ENCODE data around the gene HMGB3.
"Not testable (repeated sequence)": the region's sequence is repeated elsewhere in the genome, so short reads cannot be mapped to it uniquely, and the experiment has no call there.

The HMGB3 gene

DNA sequence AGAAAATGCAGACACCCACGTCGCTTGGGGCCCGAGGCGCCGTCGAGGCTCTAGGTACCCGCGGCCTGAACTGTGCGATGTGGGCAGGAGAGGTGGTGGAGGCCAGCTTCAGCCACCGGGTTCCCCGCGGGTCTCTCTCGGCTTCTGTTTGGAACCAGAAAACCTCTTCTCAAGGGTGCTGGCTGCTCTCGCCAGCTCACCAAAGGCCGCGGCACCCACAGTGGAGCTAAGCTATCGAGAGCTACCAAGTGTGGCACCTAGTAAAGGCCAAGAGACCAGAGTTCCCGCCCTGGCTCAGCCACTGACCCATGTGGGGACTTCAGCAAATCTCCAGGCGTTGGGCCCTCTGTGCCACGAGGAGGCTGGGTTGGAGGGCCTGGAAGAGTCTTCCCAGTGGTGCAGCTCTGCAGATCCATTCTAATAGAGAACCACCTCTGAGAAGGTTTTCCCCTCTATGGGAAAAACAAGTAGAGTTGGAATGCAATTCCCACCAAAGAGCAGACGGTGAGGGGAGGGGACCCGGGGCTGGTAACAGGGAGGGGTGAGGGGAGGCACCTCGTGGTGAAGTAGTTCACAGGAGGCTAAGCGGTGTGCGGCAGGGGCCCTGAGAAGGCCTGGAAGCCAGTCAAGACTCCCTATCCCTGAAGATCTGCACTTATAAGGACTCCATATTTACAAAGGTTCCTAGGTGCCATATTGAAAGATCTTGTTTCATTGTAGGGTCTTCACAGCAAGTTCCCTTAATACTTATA lies 5.5 kb upstream of the HMGB3 start:
- no peak for DNase-seq (ENCODE audit: low read depth in 2 of 2)

GRCh38 chrX:150980186-150980585 lies 2.9 kb upstream of the HMGB3 start:
- DNase-seq (ENCODE audit: low read depth in 2 of 2), result no peak

DNA sequence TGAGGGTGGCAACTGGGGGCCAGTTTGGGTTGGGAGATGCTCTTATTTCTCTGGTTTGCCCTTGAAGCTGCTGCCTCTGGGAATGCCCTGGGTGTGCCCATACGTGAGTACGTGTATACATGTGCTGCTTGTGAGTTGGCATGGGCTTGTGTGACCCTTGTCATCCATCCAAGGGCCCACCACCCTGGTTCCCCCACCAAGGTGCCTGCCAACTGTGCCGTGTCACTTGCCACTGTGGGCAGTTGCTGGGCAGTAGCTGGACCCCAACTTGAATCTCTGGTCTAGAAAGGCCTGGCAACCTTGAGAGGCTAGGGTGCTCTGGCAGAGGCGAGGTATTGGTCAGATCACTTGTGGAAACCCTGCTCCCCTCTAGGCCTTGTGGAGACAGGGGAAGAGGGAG lies 2.4 kb upstream of the HMGB3 start:
- DNase-seq (ENCODE audit: low read depth in 2 of 2), result no peak

GRCh38 chrX:150982235-150982787 lies 824 bp upstream of the HMGB3 start:
- no peak for DNase-seq (ENCODE audit: low read depth in 2 of 2)

DNA sequence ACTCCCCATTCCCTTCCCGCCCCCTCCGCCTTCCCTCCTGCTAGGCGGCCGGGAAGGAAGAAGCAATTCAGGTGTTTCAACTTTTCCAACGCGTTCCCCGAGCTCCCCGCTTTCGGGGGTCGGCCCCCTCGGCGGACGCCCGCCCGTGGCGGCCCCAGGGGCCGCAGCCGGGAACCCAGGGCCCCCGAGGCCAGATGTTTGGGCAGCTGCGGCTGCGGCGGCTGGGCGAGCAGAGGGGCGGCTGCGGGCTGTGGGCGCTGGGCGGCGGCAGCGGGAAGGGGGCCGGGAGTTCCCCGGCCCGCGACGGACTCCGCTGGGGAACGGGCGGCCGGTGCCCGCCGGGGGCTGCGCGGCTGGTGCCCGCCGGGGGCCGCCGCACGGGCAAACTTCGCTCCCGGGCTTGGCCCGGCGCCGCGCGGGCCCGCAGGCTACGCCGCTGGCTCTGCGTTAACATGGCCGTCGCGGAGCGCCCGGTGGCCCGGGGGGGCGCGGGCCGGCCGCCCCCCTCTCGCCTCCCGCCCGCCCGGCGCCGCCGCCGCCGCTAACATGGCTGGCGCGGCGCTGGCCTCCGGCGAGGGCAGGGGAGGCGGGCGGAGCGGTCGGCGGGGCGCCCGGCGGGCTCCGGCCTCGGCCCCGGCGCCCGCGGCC lies 510 bp downstream of the HMGB3 start:
- DNase-seq (ENCODE audit: low read depth in 2 of 2), result no peak

DNA sequence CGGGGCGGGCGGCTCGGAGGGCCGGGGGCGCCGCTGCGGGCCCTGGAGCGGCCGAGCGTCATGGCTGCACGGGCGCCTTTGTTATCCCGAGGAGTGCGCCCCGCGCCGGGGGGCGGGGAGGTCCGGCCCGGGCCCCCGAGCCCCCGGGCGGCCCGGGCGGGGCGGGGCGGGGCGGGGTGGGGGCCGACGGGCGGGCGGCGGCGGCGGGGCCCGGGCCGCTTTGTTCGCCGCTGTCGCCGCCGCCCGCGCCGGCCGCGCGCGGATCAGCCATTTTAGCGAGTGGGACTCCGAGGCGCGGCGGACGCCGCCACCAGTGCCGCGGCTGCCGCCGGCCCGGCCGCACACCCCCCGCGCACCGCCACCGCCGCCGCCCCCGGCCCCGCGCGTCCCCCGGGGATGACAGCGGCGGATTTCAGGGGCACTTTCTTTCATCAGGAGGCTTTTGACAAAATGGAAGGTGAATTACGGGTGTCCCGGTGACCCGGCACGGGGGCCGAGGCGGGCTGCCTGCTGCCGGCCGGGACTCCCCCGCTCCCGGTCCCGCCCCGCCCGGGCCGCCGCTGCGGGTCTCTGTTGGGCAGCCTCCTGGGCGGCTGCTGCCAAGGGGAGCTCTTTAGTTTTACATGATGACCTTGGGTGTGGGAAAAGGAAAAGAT lies 1.2 kb downstream of the HMGB3 start:
- no peak for DNase-seq (ENCODE audit: low read depth in 2 of 2)

GRCh38 chrX:150987687-150988086 lies 4.6 kb downstream of the HMGB3 start:
- not testable (repeated sequence) for DNase-seq (ENCODE audit: low read depth in 2 of 2)

DNA sequence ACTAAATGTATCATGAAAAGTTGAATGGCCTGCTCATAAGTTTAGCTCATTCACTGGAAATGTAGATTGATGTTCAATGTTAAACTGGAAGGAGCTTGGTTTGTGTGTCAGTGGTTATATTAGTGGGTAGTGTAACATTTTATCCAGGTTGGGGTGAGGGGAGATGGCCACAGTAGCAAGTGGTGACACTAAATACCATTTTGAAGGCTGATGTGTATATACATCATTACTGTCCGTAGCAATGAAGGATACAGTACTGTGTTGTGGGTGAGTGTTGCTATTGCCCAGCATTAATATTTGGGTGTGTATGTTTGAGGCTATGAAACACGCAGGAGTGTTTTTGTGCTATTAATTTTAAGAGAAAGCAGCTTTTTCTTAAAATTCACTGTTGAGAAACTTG lies 6.3 kb downstream of the HMGB3 start:
- no peak for DNase-seq (ENCODE audit: low read depth in 2 of 2)

GRCh38 chrX:150990910-150991309 lies 7.8 kb downstream of the HMGB3 start:
- DNase-seq (ENCODE audit: low read depth in 2 of 2), result no peak

- no peak for DNase-seq (ENCODE audit: low read depth in 2 of 2)
Measured at GRCh38 chrX:151000861-151001331, 17.8 kb downstream of the HMGB3 start.

GRCh38 chrX:151004085-151004484 lies 20.9 kb downstream of the HMGB3 start:
- DNase-seq (ENCODE audit: low read depth in 2 of 2), result no peak

GRCh38 chrX:151006410-151007109 lies 23.4 kb downstream of the HMGB3 start:
- no peak for DNase-seq (ENCODE audit: low read depth in 2 of 2)

GRCh38 chrX:151009582-151009981 lies 26.4 kb downstream of the HMGB3 start:
- no peak for DNase-seq (ENCODE audit: low read depth in 2 of 2)

DNA sequence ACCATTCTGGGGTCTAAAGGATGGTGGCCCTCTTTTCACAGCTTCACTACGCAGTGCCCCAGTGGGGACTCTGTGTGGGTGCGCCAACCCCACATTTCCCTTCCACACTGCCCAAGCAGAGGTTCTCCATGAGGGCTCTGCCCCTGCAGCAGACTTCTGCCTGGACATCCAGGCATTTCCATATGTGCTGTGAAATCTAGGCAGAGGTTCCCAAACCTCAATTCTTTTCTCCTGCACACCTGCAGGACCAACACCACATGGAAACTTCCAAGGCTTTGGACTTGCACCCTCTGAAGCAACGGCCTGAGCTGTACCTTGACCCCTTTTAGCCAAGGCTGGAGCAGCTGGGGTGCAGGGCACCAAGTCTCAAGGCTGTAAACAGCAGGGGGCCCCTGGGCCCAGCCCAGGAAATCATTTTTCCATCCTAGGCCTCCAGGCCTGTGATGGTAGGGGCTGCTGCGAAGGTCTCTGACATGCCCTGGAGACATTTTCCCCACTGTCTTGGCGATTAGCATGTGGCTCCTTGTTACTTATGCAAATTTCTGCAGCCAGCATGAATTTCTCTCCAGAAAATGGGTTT lies 30.1 kb downstream of the HMGB3 start:
- DNase-seq (ENCODE audit: low read depth in 2 of 2), result no peak

DNA sequence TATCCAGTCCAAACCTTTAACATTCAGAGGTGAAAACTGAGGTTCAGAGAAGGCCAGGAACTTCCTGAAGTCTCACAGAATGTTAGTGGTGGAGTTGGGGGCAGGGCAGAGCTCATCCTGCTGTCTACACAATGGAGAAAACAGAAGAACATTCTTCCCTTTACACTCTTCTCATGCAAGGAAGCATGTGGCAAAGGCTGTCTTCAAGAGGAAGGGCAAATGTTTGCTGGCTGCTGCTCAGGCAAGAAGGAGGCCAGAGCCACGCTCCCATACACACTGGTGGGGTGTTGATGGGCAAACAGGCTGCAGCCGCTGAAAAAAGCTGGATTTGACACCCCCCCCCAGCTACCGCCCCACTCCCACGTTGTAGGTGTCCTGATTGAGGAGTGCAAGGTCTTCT lies 32.5 kb downstream of the HMGB3 start:
- no peak for DNase-seq (ENCODE audit: low read depth in 2 of 2)

GRCh38 chrX:151019856-151020255 lies 36.7 kb downstream of the HMGB3 start:
- no peak for DNase-seq (ENCODE audit: low read depth in 2 of 2)

DNA sequence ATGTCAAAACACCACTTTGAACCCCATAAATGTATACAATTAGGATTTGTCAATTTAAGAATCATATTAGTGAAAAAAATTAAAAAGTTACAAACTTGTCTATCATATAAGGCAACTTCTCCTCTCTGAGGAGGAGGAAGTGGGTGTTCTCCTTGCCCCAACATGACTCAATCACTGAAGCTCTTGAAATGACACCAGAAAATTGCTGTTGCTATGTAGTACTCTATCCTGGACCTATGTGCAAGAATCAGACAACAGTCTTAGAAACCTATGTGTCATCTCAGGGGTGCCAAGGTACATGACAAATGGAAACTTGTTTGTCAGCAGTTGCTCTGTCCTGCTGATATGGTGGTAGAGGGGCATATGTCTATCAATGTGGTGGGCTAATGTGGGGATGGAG lies 47.7 kb downstream of the HMGB3 start:
- no peak for DNase-seq (ENCODE audit: low read depth in 2 of 2)

DNA sequence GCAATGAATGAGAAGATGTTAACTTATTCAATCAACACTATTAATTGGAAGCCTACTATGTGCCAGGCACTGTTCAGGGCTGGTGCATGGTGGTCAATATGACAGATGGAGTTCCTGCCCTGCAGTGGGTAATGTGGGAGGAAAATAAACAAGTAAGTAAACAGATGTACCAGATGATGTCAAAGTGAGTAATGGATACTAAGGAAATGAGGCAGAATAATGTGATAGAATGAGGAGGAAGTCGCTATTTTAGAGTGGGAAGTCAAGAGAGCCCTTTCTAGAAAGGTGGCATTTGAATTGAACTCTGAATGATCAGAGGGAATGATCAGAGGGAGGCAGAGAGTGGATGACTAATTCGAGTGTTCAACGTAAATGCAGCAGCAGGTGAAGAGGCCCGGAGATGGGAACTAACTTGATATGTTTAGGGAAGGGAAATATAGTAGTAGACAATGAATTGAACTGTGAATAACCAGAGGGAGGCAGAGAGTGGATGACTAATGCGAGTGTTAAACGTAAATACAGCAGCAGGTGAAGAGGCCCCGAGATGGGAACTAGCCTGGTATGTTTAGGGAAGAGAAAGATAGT lies 48.3 kb downstream of the HMGB3 start:
- no peak for DNase-seq (ENCODE audit: low read depth in 2 of 2)

- no peak for DNase-seq (ENCODE audit: low read depth in 2 of 2)
Measured at GRCh38 chrX:151039351-151039750, 56.2 kb downstream of the HMGB3 start.

Data from stimulated activated CD8-positive, alpha-beta memory T cell treated with anti-CD3 and anti-CD28 coated beads, Interleukin-15, amount 100 ng/mL, for 4 hours (primary cell).